Measurements from ENCODE around the gene DDX3X.

Gene DDX3X

DNA sequence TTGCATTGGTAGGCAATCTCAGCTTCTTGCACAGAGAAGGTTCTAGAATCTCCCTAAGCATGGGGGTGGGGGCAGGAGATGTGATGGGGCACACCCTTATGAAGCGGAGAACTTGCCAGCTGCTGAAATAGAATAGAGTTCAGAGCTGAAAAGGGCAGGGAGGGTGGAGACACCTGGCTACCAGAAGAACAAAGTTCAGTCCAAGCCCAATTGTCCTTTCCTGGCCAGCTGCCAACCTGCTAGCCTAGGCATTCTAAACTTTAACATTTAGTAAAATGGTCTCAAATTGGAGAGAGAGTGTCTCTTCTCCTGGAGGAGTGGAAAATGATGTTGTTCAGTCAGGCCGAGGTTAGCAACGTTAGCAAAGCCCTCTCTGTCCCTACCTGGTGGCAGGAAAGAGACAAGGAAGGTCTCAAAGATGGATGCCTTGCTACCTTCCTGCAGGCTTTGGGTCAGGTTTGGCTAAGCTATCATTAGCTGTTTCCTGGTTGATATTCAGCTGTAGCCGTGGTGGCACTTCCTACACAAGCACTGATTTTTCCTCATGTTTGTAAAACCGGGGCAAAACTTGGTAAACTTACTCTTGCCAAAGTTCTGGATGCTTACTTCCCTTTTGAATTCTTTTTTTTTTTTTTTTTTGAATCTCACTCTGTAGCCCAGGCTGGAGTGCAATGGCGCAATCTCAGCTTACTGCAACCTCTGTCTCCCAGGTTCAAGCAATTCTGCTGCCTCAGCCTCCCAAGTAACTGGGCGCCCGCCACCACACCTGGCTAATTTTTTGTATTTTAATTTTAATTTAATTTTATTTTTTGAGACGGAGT, 78.5 kb downstream of the DDX3X start:
- TF ChIP-seq, protein P1, sequence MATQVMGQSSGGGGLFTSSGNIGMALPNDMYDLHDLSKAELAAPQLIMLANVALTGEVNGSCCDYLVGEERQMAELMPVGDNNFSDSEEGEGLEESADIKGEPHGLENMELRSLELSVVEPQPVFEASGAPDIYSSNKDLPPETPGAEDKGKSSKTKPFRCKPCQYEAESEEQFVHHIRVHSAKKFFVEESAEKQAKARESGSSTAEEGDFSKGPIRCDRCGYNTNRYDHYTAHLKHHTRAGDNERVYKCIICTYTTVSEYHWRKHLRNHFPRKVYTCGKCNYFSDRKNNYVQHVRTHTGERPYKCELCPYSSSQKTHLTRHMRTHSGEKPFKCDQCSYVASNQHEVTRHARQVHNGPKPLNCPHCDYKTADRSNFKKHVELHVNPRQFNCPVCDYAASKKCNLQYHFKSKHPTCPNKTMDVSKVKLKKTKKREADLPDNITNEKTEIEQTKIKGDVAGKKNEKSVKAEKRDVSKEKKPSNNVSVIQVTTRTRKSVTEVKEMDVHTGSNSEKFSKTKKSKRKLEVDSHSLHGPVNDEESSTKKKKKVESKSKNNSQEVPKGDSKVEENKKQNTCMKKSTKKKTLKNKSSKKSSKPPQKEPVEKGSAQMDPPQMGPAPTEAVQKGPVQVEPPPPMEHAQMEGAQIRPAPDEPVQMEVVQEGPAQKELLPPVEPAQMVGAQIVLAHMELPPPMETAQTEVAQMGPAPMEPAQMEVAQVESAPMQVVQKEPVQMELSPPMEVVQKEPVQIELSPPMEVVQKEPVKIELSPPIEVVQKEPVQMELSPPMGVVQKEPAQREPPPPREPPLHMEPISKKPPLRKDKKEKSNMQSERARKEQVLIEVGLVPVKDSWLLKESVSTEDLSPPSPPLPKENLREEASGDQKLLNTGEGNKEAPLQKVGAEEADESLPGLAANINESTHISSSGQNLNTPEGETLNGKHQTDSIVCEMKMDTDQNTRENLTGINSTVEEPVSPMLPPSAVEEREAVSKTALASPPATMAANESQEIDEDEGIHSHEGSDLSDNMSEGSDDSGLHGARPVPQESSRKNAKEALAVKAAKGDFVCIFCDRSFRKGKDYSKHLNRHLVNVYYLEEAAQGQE (IDR thresholded peaks at IDR 0.05; ENCODE audit: insufficient read depth in 1 of 2, low read depth in 2 of 2, low read length in 2 of 2), result no peak
- TF ChIP-seq POLR2AphosphoS5 (IDR thresholded peaks at IDR 0.05; ENCODE audit: low read depth, low read length) (no peak), TAF1 (IDR thresholded peaks at IDR 0.05; ENCODE audit: borderline replicate concordance, insufficient read depth, low read length) (no peak), FOXP2 (optimal IDR thresholded peaks at IDR 0.05; ENCODE audit: borderline replicate concordance, extremely low read depth, extremely low read length, insufficient read depth) (no peak)

Data from PFSK-1 (cell line).